ENCODE data around the gene CPLANE2.

DNA sequence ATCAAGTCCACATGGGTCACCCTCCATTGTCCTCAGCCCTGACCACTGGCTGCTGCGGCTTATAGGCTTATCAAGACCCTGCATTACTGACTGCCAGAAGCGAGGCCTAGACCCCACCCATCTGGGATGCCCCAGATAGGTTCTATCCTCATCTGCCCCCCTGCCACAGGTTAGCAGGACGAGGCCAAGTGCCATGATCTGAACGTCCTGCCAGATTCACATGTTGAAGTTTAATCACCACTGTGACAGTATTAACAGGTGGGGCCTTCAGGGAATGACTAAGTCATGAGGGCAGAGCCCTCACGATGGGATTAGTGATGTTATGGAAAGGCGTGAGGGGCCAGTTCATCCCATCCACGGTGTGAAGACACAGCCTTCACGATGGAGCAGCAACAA, 6.2 kb upstream of the CPLANE2 start:
- TF ChIP-seq, protein P1, sequence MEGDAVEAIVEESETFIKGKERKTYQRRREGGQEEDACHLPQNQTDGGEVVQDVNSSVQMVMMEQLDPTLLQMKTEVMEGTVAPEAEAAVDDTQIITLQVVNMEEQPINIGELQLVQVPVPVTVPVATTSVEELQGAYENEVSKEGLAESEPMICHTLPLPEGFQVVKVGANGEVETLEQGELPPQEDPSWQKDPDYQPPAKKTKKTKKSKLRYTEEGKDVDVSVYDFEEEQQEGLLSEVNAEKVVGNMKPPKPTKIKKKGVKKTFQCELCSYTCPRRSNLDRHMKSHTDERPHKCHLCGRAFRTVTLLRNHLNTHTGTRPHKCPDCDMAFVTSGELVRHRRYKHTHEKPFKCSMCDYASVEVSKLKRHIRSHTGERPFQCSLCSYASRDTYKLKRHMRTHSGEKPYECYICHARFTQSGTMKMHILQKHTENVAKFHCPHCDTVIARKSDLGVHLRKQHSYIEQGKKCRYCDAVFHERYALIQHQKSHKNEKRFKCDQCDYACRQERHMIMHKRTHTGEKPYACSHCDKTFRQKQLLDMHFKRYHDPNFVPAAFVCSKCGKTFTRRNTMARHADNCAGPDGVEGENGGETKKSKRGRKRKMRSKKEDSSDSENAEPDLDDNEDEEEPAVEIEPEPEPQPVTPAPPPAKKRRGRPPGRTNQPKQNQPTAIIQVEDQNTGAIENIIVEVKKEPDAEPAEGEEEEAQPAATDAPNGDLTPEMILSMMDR (IDR thresholded peaks at IDR 0.05): no peak
- TF ChIP-seq POLR2A (IDR thresholded peaks at IDR 0.05): no peak
